Left renal cortex interstitium (tissue), 4 donors: ENCODE results near the gene PCDHB1. TPM values are rescaled to one million over a fixed set of nuclear protein-coding genes. Genes with fewer than 3 reads are reported as not detected.
"Not testable (repeated sequence)": the region's sequence is repeated elsewhere in the genome, so short reads cannot be mapped to it uniquely, and the experiment has no call there.

Experiments used
- DNase-seq, 4 donors: peaks; one replicate each; pipeline ENCODE4 v3.0.0-alpha.2; 2013; ENCODE audit warnings: low read depth in 4 of 4, low spot score in 2 of 4, missing footprints in 1 of 4
- polyA plus RNA-seq, 4 donors: library from polyadenylated mRNA; unstranded; fragments of 120-200 nt; gene quantifications; one replicate each; pipeline ENCODE4 v1.2.1, GENCODE V29; 2013; ENCODE audit not compliant: insufficient read length in 4 of 4

PCDHB1 gene
- polyA plus RNA-seq, 4 donors = 0.08 to 0.10 (median 0.09) TPM

GRCh38 chr5:141077826-141078225 is 26.7 kb downstream of the PCDHB1 start:
- DNase-seq = no peak

- no peak for DNase-seq
These were observed 31.1 kb downstream of the PCDHB1 start for GRCh38 chr5:141082228-141082627.

GRCh38 chr5:141084487-141084989 is 33.4 kb downstream of the PCDHB1 start:
- no peak for DNase-seq

- no peak for DNase-seq
These were observed 43.5 kb downstream of the PCDHB1 start, which contains the start of gene PCDHB2 for GRCh38 chr5:141094481-141095262. PCDHB2 (plus strand) TSS chr5:141094615; CDS start chr5:141094791, 176 bp downstream.

GRCh38 chr5:141095263-141095641 is 44.1 kb downstream of the PCDHB1 start:
- no peak for DNase-seq

GRCh38 chr5:141096181-141096580 is 45.0 kb downstream of the PCDHB1 start:
- not testable (repeated sequence) for DNase-seq

- not testable (repeated sequence) for DNase-seq
These were observed 45.4 kb downstream of the PCDHB1 start for GRCh38 chr5:141096586-141096985.

- DNase-seq = no peak
These were observed 49.1 kb downstream of the PCDHB1 start, which contains the start of gene PCDHB3 for GRCh38 chr5:141100243-141100805. PCDHB3 (plus strand) TSS chr5:141100473; CDS start chr5:141100650, 177 bp downstream.

GRCh38 chr5:141101059-141101458 is 49.9 kb downstream of the PCDHB1 start:
- DNase-seq = no peak

- DNase-seq = not testable (repeated sequence)
These were observed 50.9 kb downstream of the PCDHB1 start for GRCh38 chr5:141102070-141102469.

- not testable (repeated sequence) for DNase-seq
These were observed 51.3 kb downstream of the PCDHB1 start for GRCh38 chr5:141102471-141102870.

GRCh38 chr5:141105350-141105749 is 54.2 kb downstream of the PCDHB1 start:
- DNase-seq = no peak

Other genes starting within 250 kb of the PCDHB1 start
- 1 to 10 TPM in 2 of 4 donors, under 1 TPM in 2; 0.49 to 1.7 (median 0.91) TPM for gene PCDHA4, start 244.3 kb upstream of the PCDHB1 start, polyA plus RNA-seq
- under 1 TPM; 0.05 to 0.24 (median 0.14) TPM for gene PCDHA5, start 229.8 kb upstream of the PCDHB1 start, polyA plus RNA-seq
- under 1 TPM; 0.35 to 0.75 (median 0.49) TPM for gene PCDHA6, start 223.4 kb upstream of the PCDHB1 start, polyA plus RNA-seq
- gene PCDHA7, start 217.1 kb upstream of the PCDHB1 start, polyA plus RNA-seq = under 1 TPM; 0.22 to 0.44 (median 0.34) TPM
- under 1 TPM in 3 of 4 donors, not detected in 1; 0.03 to 0.05 (median 0.05) TPM for gene PCDHA8, start 210.2 kb upstream of the PCDHB1 start, polyA plus RNA-seq
- gene PCDHA9, start 203.0 kb upstream of the PCDHB1 start, polyA plus RNA-seq = under 1 TPM in 3 of 4 donors, not detected in 1; 0.03 to 0.12 (median 0.05) TPM
- gene PCDHA10, start 195.5 kb upstream of the PCDHB1 start, polyA plus RNA-seq = 1 to 10 TPM in 1 of 4 donors, under 1 TPM in 3; 0.13 to 1.1 (median 0.75) TPM
- under 1 TPM; 0.21 to 0.54 (median 0.36) TPM for gene PCDHA11, start 182.4 kb upstream of the PCDHB1 start, polyA plus RNA-seq
- under 1 TPM in 3 of 4 donors, not detected in 1; 0.07 to 0.14 (median 0.11) TPM for gene PCDHA12, start 176.1 kb upstream of the PCDHB1 start, polyA plus RNA-seq
- gene PCDHA13, start 169.2 kb upstream of the PCDHB1 start, polyA plus RNA-seq = under 1 TPM in 3 of 4 donors, not detected in 1; 0.03 to 0.07 (median 0.05) TPM
- gene PCDHAC1, start 125.1 kb upstream of the PCDHB1 start, polyA plus RNA-seq = under 1 TPM; 0.03 to 0.17 (median 0.08) TPM
- gene PCDHAC2, start 84.9 kb upstream of the PCDHB1 start, polyA plus RNA-seq = under 1 TPM; 0.49 to 0.69 (median 0.62) TPM
- 1 to 10 TPM; 3.9 to 8.5 (median 6.3) TPM for gene PCDHB2, start 43.2 kb downstream of the PCDHB1 start, polyA plus RNA-seq
- 1 to 10 TPM; 3.0 to 4.7 (median 3.5) TPM for gene PCDHB3, start 49.1 kb downstream of the PCDHB1 start, polyA plus RNA-seq
- 1 to 10 TPM; 1.3 to 2.0 (median 2.0) TPM for gene PCDHB4, start 70.4 kb downstream of the PCDHB1 start, polyA plus RNA-seq
- gene PCDHB5, start 83.8 kb downstream of the PCDHB1 start, polyA plus RNA-seq = 10 to 100 TPM in 1 of 4 donors, 1 to 10 TPM in 3; 5.2 to 10.2 (median 7.8) TPM
- 1 to 10 TPM; 2.6 to 4.1 (median 3.2) TPM for gene PCDHB6, start 98.7 kb downstream of the PCDHB1 start, polyA plus RNA-seq
- gene PCDHB7, start 121.3 kb downstream of the PCDHB1 start, polyA plus RNA-seq = 1 to 10 TPM; 4.5 to 7.1 (median 5.0) TPM
- gene PCDHB8, start 126.4 kb downstream of the PCDHB1 start, polyA plus RNA-seq = 1 to 10 TPM; 1.5 to 4.5 (median 2.8) TPM
- gene PCDHB16, start 131.0 kb downstream of the PCDHB1 start, polyA plus RNA-seq = 1 to 10 TPM; 4.4 to 8.8 (median 7.3) TPM
- 1 to 10 TPM; 3.5 to 4.4 (median 4.1) TPM for gene PCDHB9, start 135.8 kb downstream of the PCDHB1 start, polyA plus RNA-seq
- gene PCDHB10, start 141.0 kb downstream of the PCDHB1 start, polyA plus RNA-seq = 1 to 10 TPM; 5.5 to 9.8 (median 6.6) TPM
- gene PCDHB11, start 148.3 kb downstream of the PCDHB1 start, polyA plus RNA-seq = 1 to 10 TPM; 4.9 to 6.0 (median 5.6) TPM
- 1 to 10 TPM; 4.7 to 6.3 (median 5.5) TPM for gene PCDHB12, start 157.3 kb downstream of the PCDHB1 start, polyA plus RNA-seq
- gene PCDHB13, start 162.5 kb downstream of the PCDHB1 start, polyA plus RNA-seq = 1 to 10 TPM; 5.0 to 7.6 (median 5.4) TPM
- 10 to 100 TPM in 2 of 4 donors, 1 to 10 TPM in 2; 8.8 to 10.2 (median 9.8) TPM for gene PCDHB14, start 172.0 kb downstream of the PCDHB1 start, polyA plus RNA-seq
- 10 to 100 TPM; 11.1 to 16.0 (median 15.0) TPM for gene PCDHB15, start 194.0 kb downstream of the PCDHB1 start, polyA plus RNA-seq